ENCODE results near the gene NDUFAF7.
"Not testable (repeated sequence)": the region's sequence is repeated elsewhere in the genome, so short reads cannot be mapped to it uniquely, and the experiment has no call there.

NDUFAF7 gene

DNA sequence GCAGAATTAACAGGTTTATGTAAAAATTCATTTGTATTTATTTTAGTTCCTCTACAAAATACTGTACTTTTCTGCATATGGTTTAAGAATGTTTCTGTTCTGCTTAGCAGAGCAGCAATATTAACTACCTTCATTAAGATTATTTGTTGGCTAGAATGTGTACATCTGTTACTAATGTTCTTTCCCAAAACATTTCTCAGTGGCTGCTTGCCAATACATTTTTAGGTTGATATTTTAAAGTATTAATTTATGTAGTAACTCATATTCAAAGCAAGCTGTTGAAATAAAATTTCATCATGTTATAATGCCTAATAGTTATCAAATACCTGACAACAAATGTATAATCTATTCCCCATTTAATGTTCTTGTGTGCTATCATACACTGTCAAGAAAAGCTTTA is 52.9 kb downstream of the NDUFAF7 start:
- no peak for DNase-seq

DNA sequence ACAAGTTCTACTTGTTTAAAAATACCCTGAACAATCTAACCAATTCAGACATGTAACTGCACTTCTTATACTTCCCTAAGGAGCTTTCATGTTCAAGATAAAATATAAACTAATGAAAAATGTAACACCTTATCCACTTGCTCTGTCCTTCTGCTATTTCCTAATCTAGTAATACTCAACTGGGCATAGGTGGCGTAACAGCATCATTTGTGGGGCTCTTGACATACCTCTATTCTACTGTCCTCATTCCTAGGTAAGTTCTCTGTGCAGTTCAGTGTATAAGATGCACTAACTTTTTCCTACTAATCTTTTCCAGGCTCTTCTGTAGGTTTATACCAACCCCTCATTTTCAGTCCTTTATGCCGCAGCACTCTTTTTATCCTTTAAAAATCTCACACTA is 56.5 kb downstream of the NDUFAF7 start:
- DNase-seq = no peak

DNA sequence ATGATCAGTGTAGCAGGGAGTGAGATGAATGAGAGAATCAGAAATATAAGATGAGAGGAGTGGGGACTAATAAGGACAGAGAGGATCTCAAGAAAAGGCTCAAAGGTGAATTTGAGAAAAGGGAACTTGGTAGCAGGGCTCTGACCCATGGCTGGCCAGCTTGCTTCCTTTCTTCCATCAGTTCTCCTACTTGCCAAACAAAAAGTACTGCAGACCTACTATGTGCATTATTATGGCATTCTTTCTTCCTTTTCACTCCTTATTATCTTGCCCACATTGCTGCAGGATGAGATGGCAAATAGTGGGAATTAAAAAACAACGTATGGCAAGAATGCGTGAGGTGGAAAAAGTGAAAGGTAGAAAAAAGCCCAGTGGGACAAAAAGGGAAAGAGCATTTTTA is 60.2 kb downstream of the NDUFAF7 start:
- DNase-seq = no peak

DNA sequence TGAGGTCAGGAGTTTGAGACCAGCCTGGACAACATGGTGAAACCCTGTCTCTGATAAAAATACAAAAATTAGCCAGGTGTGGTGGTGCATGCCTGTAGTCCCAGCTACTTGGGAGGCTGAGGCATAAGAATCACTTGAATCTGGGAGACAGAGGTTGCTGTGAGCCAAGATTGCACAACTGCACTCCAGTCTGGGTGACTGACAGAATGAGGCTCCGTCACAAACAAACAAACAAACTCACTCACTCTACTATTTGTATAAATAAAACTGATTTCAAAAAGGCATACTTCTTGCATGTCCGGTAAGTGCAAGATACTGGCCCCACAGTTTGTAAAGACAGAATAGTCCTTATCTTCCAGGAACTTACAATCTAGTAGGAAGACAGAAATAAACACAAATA is 63.4 kb downstream of the NDUFAF7 start:
- DNase-seq = not testable (repeated sequence)

DNA sequence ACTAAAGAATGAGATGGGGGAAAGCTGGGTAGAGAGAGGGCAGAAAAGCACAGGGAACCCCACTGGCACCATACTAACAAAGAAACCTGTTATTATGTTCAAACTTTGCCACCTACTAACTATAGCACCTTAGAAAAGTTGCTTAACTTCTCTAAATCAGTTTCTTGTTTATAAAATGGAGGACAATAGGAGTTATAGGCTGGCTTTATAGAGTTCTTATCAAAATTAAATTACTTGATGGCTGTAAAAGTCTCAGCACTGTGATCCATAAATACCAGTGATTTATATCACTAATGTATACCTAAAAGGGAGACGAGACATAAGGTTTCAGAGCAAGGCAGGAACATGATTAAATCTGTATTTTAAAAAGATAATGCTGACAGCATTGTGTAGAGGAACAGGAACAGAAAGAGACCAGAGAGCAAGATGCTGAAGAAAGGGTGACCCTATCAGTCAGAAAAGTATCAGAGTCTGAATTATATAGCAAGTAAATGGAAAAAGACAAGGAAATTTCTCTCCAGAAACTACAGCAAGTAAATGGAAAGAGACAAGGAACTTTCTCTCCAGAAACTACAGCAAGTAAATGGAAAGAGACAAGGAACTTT is 64.1 kb downstream of the NDUFAF7 start:
- no peak for DNase-seq

DNA sequence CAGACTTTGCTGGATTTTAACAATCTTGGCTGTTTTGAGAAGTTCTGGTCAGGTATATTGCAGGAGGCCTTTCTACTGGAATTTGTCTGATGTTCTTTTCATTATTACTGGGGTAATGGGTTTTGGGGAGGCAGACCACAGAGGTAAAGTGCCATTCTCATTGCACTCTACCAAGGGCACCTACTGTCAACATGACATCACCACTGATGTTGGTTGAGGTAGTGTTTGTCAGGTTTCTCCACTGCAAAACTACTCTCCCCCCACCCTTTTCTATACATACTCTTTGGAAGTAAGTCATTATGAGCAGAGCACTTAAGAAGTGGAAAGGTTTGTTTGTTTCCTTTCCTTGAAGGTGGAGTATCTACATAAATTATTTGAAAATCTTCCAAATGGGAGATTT is 66.2 kb downstream of the NDUFAF7 start:
- no peak for DNase-seq

Data from T-helper 1 cell (primary cell).